Measurements from ENCODE around the gene PRDX5.
A peak's percentile ranks its signal among the peaks of the same experiment; 100 is the strongest.

PRDX5 gene

GRCh38 chr11:64317961-64318765, at the start of gene PRDX5:
Gene PRDX5 (plus strand): TSS chr11:64318121. CDS start chr11:64318216, 95 bp downstream.
- in situ Hi-C loops (cut with MboI; ENCODE audit: low pct_unique_long_range_greater_than_20kb, low sequenced_read_pairs, unreplicated experiment): no loop called here
- peak; percentile 97 for DNase-seq (ENCODE audit: low spot score)
- TF ChIP-seq, protein P1, sequence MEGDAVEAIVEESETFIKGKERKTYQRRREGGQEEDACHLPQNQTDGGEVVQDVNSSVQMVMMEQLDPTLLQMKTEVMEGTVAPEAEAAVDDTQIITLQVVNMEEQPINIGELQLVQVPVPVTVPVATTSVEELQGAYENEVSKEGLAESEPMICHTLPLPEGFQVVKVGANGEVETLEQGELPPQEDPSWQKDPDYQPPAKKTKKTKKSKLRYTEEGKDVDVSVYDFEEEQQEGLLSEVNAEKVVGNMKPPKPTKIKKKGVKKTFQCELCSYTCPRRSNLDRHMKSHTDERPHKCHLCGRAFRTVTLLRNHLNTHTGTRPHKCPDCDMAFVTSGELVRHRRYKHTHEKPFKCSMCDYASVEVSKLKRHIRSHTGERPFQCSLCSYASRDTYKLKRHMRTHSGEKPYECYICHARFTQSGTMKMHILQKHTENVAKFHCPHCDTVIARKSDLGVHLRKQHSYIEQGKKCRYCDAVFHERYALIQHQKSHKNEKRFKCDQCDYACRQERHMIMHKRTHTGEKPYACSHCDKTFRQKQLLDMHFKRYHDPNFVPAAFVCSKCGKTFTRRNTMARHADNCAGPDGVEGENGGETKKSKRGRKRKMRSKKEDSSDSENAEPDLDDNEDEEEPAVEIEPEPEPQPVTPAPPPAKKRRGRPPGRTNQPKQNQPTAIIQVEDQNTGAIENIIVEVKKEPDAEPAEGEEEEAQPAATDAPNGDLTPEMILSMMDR (IDR thresholded peaks at IDR 0.05; ENCODE audit: extremely low read depth, insufficient read depth, missing control alignments): peak; percentile 72

- in situ Hi-C loops (cut with MboI; ENCODE audit: low pct_unique_long_range_greater_than_20kb, low sequenced_read_pairs, unreplicated experiment): no loop called here
- TF ChIP-seq, protein P1 (IDR thresholded peaks at IDR 0.05; ENCODE audit: extremely low read depth, insufficient read depth, missing control alignments): no peak
- DNase-seq (ENCODE audit: low spot score): no peak
Observed at GRCh38 chr11:64268893-64269539, 48.9 kb upstream of the PRDX5 start.

DNA sequence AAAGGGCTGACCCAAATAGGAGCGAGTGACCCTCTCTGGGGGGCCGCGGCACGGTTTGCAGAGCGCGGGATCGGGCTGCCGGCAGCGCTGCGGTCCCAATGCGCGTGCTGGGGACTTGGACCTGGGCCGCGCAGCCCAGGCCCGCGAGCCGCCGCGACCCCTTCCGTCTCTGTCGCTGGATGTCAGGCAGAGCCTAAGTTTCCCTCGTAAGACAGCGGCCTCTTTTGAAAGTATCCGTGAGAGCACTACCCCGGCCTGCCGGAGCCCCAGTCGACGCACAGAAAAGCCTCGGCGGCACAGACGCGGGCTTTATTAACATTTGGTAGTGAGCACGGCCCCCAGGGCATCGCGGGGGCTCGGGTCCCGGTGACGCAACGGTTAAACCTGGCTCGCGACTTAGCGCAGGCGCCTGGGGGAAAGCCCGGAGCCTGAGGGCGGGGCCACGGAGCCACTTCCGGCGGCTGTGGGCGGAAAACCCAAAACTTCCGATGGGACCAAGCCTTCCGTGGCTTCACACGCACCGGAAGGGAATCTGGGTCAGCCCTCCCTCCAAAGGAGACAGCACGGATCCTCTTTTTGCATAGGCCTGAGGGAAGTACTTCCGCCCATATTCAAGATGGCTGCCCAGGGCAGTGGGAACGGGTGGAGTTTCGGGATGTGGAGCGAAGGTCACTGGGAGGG, 48.2 kb upstream of the PRDX5 start:
- in situ Hi-C loops (cut with MboI; ENCODE audit: low pct_unique_long_range_greater_than_20kb, low sequenced_read_pairs, unreplicated experiment): no loop called here
- TF ChIP-seq, protein P1 (IDR thresholded peaks at IDR 0.05; ENCODE audit: extremely low read depth, insufficient read depth, missing control alignments): peak; percentile 10
- peak; percentile 91 for DNase-seq (ENCODE audit: low spot score)

GRCh38 chr11:64275031-64275800, 42.7 kb upstream of the PRDX5 start:
- DNase-seq (ENCODE audit: low spot score): no peak
- TF ChIP-seq, protein P1 (IDR thresholded peaks at IDR 0.05; ENCODE audit: extremely low read depth, insufficient read depth, missing control alignments): no peak
- in situ Hi-C loops (cut with MboI; ENCODE audit: low pct_unique_long_range_greater_than_20kb, low sequenced_read_pairs, unreplicated experiment): no loop called here

DNA sequence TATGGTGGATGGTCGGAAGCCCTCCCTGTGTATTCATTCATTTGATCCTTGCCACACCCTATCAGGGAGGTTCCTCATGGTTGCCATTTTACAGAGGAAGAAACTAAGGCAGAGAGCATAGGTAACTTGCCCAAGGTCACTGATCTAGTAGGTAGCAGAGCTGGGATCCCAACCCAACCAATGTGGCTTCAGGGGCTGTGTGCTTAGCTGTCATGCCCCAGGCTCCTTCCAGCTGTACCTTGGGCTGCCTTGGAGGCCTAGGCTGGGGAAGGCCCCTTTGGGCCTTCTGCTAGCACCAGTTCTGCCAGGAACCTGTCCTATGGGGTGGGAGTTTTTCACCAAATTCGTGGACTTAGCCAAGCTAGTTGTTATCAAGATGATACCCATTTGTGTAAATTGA, 42.1 kb upstream of the PRDX5 start:
- TF ChIP-seq, protein P1 (IDR thresholded peaks at IDR 0.05; ENCODE audit: extremely low read depth, insufficient read depth, missing control alignments): no peak
- in situ Hi-C loops (cut with MboI; ENCODE audit: low pct_unique_long_range_greater_than_20kb, low sequenced_read_pairs, unreplicated experiment): no loop called here

More for the DNA sequence above, 42.1 kb upstream of the PRDX5 start:
- DNase-seq (ENCODE audit: low spot score): no peak
